Liver (tissue), 9 donors: ENCODE data around the gene RPH3AL. TPM values are rescaled to one million over a fixed set of nuclear protein-coding genes. Genes with fewer than 3 reads are reported as not detected.

ENCODE experiments used
- DNase-seq: peaks from one replicate; pipeline ENCODE4 v3.0.0-alpha.2; 2017; ENCODE audit warnings: low spot score
- H3K27ac ChIP-seq, 2 donors: one replicate each; pipeline ENCODE4 v1.7.0; 2013; ENCODE audit warnings: inconsistent platforms in 2 of 2, low read length in 2 of 2, control low read depth in 1 of 2, low read depth in 1 of 2, mild to moderate bottlenecking in 1 of 2
- H3K27me3 ChIP-seq, 4 donors: one replicate each; pipeline versions ENCODE4 v1.6.1 to v1.7.0; 2013; ENCODE audit warnings: low read length in 3 of 4, inconsistent platforms in 1 of 4, mild to moderate bottlenecking in 1 of 4, moderate library complexity in 1 of 4; ENCODE audit not compliant: control insufficient read depth in 4 of 4, insufficient read depth in 4 of 4
- H3K36me3 ChIP-seq, 4 donors: one replicate each; pipeline versions ENCODE4 v1.6.1 to v1.7.0; 2013; ENCODE audit warnings: low read length in 3 of 4, mild to moderate bottlenecking in 3 of 4, low read depth in 1 of 4, moderate library complexity in 1 of 4; ENCODE audit not compliant: control insufficient read depth in 4 of 4, insufficient read depth in 3 of 4
- H3K4me1 ChIP-seq, 4 donors: one replicate each; pipeline versions ENCODE4 v1.6.1 to v1.7.0; 2013; ENCODE audit warnings: low read length in 3 of 4, mild to moderate bottlenecking in 3 of 4, moderate library complexity in 1 of 4; ENCODE audit not compliant: control insufficient read depth in 4 of 4, insufficient read depth in 4 of 4
- H3K4me3 ChIP-seq, 3 donors: one replicate each; pipeline versions ENCODE4 v1.6.1 to v1.7.0; 2013; ENCODE audit warnings: low read length in 3 of 3, control low read depth in 1 of 3, low read depth in 1 of 3, mild to moderate bottlenecking in 1 of 3
- H3K9ac ChIP-seq, 2 donors: one replicate each; pipeline ENCODE4 v1.7.0; 2013; ENCODE audit warnings: low read length in 2 of 2, mild to moderate bottlenecking in 2 of 2, moderate library complexity in 2 of 2, control low read depth in 1 of 2, low read depth in 1 of 2
- H3K9me3 ChIP-seq, 4 donors: one replicate each; pipeline versions ENCODE4 v1.6.1 to v1.7.0; 2013; ENCODE audit warnings: low read length in 3 of 4; ENCODE audit not compliant: control insufficient read depth in 4 of 4
- ATF3 ChIP-seq: IDR thresholded peaks from 2 replicates; pipeline ENCODE4 v1.6.1; 2016; ENCODE audit warnings: antibody characterized with exemption
- EGR1 ChIP-seq, 2 donors: IDR thresholded peaks; 2 replicates each; pipeline ENCODE4 v1.6.1; 2016 to 2018; ENCODE audit warnings: antibody characterized with exemption in 2 of 2, low read depth in 2 of 2
- FOXA2 ChIP-seq: IDR thresholded peaks from 2 replicates; pipeline ENCODE4 v1.6.1; 2016; ENCODE audit warnings: antibody characterized with exemption
- GABPA ChIP-seq, 2 donors: IDR thresholded peaks in 1 of 2; conservative IDR thresholded peaks in 1 of 2; 2 replicates each; pipeline ENCODE4 v1.6.1; 2016; ENCODE audit warnings: antibody characterized with exemption in 2 of 2, mild to moderate bottlenecking in 1 of 2, moderate library complexity in 1 of 2
- HNF4A ChIP-seq, 2 donors: conservative IDR thresholded peaks; 2 replicates each; pipeline ENCODE4 v1.6.1; 2016; ENCODE audit warnings: antibody characterized with exemption in 2 of 2, mild to moderate bottlenecking in 2 of 2
- HNF4G ChIP-seq: IDR thresholded peaks from 2 replicates; pipeline ENCODE4 v1.6.1; 2016; ENCODE audit warnings: antibody characterized with exemption
- JUND ChIP-seq, 2 donors: IDR thresholded peaks; 2 replicates each; pipeline ENCODE4 v1.6.1; 2016; ENCODE audit warnings: antibody characterized with exemption in 2 of 2
- MAX ChIP-seq: IDR thresholded peaks from 2 replicates; pipeline ENCODE4 v1.6.1; 2016; ENCODE audit warnings: antibody characterized with exemption
- NR2F2 ChIP-seq: IDR thresholded peaks from 2 replicates; pipeline ENCODE4 v1.6.1; 2016; ENCODE audit warnings: antibody characterized with exemption
- RAD21 ChIP-seq, 2 donors: IDR thresholded peaks; 2 replicates each; pipeline ENCODE4 v1.6.1; 2016; ENCODE audit warnings: antibody characterized with exemption in 2 of 2, mild to moderate bottlenecking in 2 of 2
- REST ChIP-seq: IDR thresholded peaks from 2 replicates; pipeline ENCODE4 v1.6.1; 2016; ENCODE audit warnings: antibody characterized with exemption, mild to moderate bottlenecking
- RXRA ChIP-seq, 2 donors: IDR thresholded peaks; 2 replicates each; pipeline ENCODE4 v1.6.1; 2017 to 2018; ENCODE audit warnings: antibody characterized with exemption in 2 of 2, mild to moderate bottlenecking in 1 of 2
- SP1 ChIP-seq: IDR thresholded peaks from 2 replicates; pipeline ENCODE4 v1.6.1; 2018; ENCODE audit warnings: antibody characterized with exemption, mild to moderate bottlenecking
- TAF1 ChIP-seq: conservative IDR thresholded peaks from 2 replicates; pipeline ENCODE4 v1.6.1; 2016; ENCODE audit warnings: antibody characterized with exemption, mild to moderate bottlenecking
- YY1 ChIP-seq: IDR thresholded peaks from 2 replicates; pipeline ENCODE4 v1.6.1; 2016; ENCODE audit warnings: antibody characterized with exemption, mild to moderate bottlenecking
- WGBS: extraction: QIAGEN DNeasy Blood & Tissue Kit; methylation state at CpG from one replicate; pipeline ENCODE4 v1.1.7; 2013; 5-methylcytosine and 5-hydroxymethylcytosine counted together
- polyA plus RNA-seq, 2 donors: library from polyadenylated mRNA; stranded (reverse) in 1 of 2; unstranded in 1 of 2; fragments of 200-250 nt in 1 of 2; fragments of >200 nt in 1 of 2; fragmentation: Nextera tagmentation in 1 of 2; extraction: Ambion mirVana in 1 of 2; gene quantifications; one replicate each; pipeline versions ENCODE4 v1.2.1 to v1.2.3, GENCODE V29; 2013 to 2015
- total RNA-seq, 2 donors: library from RNA; depleted of rRNA; stranded (reverse); fragments of >200 nt; gene quantifications; one replicate each; pipeline ENCODE4 v1.2.3, GENCODE V29; 2014
- TF ChIP-seq, protein P1 (sequence below): IDR thresholded peaks from 2 replicates; pipeline ENCODE4 v1.6.1; 2016; ENCODE audit warnings: antibody characterized with exemption
- donor health status: healthy.
- donor health status: healthy.
- donor health status: healthy.
- donor health status: healthy.
- donor health status: healthy.

RPH3AL gene
- total and polyA plus RNA-seq, 4 donors = 8.5 to 52.5 (median 13.9) TPM

DNA sequence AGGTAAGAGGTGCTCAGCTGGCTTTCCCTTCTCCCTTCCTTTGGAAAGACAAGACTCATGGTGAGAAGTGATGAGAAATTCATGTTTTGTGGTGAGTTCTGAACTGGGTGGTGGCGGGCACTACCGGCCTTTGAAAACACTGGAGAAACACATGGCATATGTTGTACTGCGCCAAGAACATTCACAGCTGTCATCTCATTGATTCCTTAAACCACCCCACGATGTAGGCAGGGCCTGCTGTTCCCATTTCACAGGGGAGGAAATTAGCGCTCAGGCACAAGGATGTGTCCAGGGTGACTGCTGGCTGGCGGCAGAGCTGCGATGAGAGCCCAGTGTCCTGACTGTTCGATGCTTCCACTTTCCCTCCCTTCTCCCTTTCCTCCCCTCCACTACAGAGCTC, 169.6 kb downstream of the RPH3AL start:
- H3K27me3 ChIP-seq = no peaks in the 10 kb centered on the region
- H3K9me3 ChIP-seq = no peaks in the 10 kb centered on the region
- H3K4me3 ChIP-seq = no peak overlapping the region
- no peaks in the 10 kb centered on the region for H3K36me3 ChIP-seq
- H3K9ac ChIP-seq = no peak overlapping the region
- no peak overlapping the region for H3K27ac ChIP-seq
- TF ChIP-seq GABPA (IDR thresholded peaks at IDR 0.05 in 1 of 2, conservative IDR thresholded peaks at IDR 0.05 in 1 of 2) (no peak), JUND (IDR thresholded peaks at IDR 0.05) (no peak), MAX (no peak), EGR1 (IDR thresholded peaks at IDR 0.05; ENCODE audit: low read depth in 2 of 2) (no peak), ATF3 (no peak), YY1 (no peak), TAF1 (no peak), SP1 (no peak), FOXA2 (no peak), RXRA (IDR thresholded peaks at IDR 0.05) (no peak), REST (no peak), RAD21 (IDR thresholded peaks at IDR 0.05) (no peak), HNF4G (no peak)
- TF ChIP-seq, protein P1, sequence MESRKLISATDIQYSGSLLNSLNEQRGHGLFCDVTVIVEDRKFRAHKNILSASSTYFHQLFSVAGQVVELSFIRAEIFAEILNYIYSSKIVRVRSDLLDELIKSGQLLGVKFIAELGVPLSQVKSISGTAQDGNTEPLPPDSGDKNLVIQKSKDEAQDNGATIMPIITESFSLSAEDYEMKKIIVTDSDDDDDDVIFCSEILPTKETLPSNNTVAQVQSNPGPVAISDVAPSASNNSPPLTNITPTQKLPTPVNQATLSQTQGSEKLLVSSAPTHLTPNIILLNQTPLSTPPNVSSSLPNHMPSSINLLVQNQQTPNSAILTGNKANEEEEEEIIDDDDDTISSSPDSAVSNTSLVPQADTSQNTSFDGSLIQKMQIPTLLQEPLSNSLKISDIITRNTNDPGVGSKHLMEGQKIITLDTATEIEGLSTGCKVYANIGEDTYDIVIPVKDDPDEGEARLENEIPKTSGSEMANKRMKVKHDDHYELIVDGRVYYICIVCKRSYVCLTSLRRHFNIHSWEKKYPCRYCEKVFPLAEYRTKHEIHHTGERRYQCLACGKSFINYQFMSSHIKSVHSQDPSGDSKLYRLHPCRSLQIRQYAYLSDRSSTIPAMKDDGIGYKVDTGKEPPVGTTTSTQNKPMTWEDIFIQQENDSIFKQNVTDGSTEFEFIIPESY = no peak
- H3K4me1 ChIP-seq = peaks cover 7 to 14% (median 10%) of the 10 kb centered on the region in 4 donors
- WGBS = 93% methylated on average over 8 of the region's 8 CpGs
- DNase-seq = no peak

DNA sequence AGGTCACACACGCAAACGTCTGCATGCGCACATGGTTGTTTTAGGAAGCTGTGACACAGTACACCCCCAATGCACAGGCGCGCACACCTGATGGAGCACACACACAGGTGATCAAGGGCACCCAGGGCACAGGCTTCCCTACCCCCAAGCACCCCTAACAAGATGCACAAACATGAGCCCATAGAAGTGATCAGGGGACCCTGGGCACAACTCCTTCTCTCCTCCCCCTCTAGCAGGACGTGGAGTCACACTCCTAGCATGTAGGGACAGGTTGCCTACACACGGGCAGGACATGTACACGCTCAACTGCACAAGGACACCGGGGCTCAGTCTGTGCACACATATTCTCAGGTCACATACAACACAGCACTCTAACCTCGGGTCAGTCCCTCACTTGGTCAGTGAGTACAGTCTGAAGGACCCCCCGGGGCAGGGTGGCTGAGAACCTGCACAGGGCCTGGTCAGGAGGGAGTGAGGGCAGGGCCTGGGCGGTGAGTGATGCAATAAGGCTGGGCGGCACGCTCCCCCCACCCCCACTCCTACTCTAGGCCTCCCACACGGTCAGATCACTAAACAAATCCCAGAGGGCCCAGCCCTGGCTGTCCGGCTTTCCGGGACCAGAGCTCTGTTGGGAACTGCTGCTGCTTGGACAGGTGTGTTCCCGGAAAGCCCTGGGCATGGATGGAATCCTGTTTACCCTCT, 170.4 kb downstream of the RPH3AL start:
- H3K27me3 ChIP-seq = no peaks in the 10 kb centered on the region

More for the DNA sequence above, 170.4 kb downstream of the RPH3AL start:
- no peak overlapping the region for H3K9ac ChIP-seq
- peaks cover 7 to 14% (median 10%) of the 10 kb centered on the region in 4 donors for H3K4me1 ChIP-seq
- 44% methylated on average over 18 of the region's 18 CpGs for WGBS
- DNase-seq = peak; percentile 58
- H3K27ac ChIP-seq = no peak overlapping the region
- H3K36me3 ChIP-seq = no peaks in the 10 kb centered on the region
- no peak for TF ChIP-seq HNF4G
- TF ChIP-seq TAF1 = no peak
- peak; percentile 11 to 19 for TF ChIP-seq HNF4A (conservative IDR thresholded peaks at IDR 0.05)
- no peak for TF ChIP-seq NR2F2
- TF ChIP-seq RXRA (IDR thresholded peaks at IDR 0.05) = peak; percentile 46 to 66
- TF ChIP-seq FOXA2 = no peak
- peak; percentile 15 to 44 for TF ChIP-seq RAD21 (IDR thresholded peaks at IDR 0.05)
- peak; percentile 42 for TF ChIP-seq SP1
- peak overlapping the region; percentile 1 to 44 (median 23) for H3K4me3 ChIP-seq
- H3K9me3 ChIP-seq = no peaks in the 10 kb centered on the region
